COLO668 (cell line): ENCODE measurements around the gene ARHGEF1.
A peak's percentile ranks its signal among the peaks of the same experiment; 100 is the strongest.

Experiments
- DNase-seq: peaks from one replicate; lab custom pipeline; 2025; ENCODE audit not compliant: unreplicated experiment; lab: John Stamatoyannopoulos, UW

Gene ARHGEF1, protein sequence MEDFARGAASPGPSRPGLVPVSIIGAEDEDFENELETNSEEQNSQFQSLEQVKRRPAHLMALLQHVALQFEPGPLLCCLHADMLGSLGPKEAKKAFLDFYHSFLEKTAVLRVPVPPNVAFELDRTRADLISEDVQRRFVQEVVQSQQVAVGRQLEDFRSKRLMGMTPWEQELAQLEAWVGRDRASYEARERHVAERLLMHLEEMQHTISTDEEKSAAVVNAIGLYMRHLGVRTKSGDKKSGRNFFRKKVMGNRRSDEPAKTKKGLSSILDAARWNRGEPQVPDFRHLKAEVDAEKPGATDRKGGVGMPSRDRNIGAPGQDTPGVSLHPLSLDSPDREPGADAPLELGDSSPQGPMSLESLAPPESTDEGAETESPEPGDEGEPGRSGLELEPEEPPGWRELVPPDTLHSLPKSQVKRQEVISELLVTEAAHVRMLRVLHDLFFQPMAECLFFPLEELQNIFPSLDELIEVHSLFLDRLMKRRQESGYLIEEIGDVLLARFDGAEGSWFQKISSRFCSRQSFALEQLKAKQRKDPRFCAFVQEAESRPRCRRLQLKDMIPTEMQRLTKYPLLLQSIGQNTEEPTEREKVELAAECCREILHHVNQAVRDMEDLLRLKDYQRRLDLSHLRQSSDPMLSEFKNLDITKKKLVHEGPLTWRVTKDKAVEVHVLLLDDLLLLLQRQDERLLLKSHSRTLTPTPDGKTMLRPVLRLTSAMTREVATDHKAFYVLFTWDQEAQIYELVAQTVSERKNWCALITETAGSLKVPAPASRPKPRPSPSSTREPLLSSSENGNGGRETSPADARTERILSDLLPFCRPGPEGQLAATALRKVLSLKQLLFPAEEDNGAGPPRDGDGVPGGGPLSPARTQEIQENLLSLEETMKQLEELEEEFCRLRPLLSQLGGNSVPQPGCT

DNA sequence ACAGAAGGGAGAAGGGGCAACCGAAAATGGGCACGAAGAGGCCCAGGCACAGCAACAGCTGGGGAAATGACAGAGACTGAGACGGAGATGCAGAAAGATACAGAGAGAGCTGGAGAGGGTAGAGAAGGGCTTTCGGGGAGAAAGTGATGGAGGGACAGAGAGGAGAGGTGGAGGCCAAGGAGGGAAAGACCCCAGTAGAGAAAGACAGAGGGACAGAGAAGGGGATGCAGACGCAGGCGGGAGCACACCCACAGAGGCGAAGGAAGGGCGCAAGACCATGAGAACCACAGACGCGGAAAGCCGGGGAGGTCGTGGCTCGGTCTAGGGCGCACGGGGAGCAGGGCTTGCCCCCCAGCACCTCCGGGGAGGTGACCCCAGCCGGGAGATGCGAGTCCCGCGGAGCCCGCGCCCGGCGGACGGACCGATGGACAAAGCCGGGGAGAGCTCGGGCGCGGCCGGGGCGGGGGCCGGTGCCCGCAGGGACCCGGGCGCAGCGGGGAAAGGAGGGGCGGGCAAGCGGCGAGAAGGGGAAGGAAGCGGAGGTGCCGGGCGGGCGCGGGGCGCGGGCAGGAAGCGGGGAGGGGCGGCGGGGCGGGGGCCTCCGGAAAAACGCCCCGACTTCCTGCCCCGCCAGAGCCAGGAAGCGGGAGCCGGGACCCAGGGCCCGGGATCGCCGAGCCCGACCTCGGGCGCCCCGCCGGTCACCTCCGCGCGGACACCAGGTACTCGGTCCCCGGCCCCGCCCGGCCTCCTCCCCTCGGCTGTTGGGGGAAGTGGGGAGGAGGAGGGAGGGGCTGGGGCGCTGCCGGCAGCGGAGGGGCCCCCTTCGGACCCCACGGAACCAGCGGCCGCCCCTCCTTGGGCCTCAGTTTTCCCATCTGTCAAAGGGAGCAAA, at the start of gene ARHGEF1:
TSS of gene ARHGEF1 (plus strand) at position 617 of the 895 bp plus-strand sequence. CDS start 4,899 bp downstream, outside the sequence.
- peak; percentile 58 for DNase-seq

DNA sequence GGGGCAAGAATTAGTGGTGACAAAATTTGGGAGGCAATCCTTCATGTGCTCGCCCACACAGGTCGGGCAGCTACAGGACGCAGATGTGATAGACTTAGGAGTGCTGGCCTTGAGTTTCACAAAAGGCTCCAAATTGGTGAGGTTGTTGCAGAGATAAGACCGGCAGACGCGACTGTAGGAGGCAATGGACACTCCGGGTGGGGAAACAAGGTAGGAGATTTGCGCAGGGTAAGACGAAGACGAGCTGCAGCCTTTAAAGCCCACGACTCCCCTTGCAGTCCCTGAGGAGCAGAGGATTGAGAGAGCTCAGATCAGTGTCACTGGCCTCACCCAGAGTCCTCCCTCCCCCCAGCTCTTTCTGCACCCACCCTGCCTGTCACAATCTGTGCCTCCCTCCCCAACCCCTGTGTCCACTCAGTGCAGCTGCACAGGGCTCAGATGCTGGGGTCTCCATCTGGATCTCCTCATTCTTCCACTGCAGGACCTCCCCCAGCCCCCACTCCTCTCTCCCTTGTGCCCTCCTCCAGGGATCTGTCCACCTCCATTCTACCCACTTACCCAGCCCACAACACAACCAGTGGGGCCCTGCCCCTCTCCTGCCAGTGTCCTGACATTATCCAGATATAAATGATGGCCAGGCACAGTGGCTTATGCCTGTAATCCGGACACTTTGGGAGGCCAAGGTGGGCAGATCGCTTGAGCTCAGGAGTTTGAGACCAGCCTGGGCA, 44.8 kb upstream of the ARHGEF1 start:
- no peak for DNase-seq

DNA sequence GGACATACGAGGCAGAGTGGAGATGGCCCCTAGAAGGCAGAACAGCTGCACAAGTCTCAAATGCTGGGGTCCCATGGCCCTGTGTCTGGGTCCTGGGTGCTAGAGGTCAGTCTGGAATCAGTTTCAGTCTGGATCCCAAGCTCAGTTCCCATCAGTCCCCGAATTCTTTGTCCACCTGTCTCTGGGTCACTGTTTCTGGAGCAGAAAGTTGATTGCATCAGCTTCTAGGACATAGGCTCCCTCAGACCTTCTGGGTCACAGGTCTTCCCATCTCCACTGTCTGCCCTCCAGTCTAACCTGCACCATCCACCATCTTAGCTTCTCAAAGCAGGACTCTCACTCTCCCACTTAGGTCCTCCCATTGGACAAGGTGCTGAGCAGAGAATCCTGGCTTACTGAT, 43.8 kb upstream of the ARHGEF1 start:
- DNase-seq: no peak

DNA sequence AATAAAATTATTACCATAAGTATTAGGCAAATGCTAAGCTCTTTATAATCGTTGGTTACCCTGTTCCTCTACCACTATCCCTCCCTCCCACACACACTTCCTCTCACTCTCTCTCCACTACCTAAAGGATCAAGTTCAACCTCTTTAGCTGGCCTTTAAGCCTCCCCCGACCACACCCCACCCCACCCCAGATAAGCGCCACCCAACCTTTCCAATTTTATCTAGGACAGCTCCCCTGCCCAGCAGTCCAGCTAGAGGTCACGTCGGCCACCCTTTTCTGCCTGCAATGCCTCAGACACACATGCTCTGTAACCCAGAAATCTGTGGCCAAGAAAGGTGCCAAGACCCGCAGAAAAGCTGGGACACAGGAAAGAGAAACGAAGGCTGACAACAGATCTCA, 39.6 kb upstream of the ARHGEF1 start:
- DNase-seq: no peak

DNA sequence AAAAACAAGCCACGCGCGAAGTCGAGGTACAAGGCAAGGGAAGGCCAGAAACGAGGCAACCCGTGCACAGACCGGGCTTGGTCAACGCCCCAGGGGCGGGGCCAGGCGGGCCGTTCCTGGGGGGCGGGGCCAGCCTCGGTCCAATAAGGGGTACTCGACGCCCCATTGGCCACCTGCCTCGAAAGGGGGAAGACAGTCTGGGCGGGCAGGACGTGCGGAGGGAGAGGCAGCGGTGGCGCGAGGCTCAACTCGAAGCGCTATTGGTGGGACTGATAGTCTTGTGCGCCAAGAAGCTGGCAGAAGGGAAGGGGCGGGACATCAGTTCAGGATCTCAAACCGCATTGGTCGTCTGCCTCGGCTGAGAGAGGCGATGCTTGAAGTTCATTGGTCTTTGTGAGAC, 38.4 kb upstream of the ARHGEF1 start, which contains the start of gene LYPD4:
TSS of gene LYPD4 (minus strand) at position 83 of the 400 bp plus-strand sequence. CDS start 5,398 bp downstream, outside the sequence.
- no peak for DNase-seq

DNA sequence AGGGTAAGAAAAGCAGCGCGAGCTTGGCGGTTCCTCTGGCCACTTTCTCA, 38.2 kb upstream of the ARHGEF1 start, which contains the start of gene DMRTC2:
TSS of gene DMRTC2 (plus strand) at position 42 of the 50 bp plus-strand sequence. CDS start 2,387 bp downstream, outside the sequence.
- DNase-seq: no peak

DNA sequence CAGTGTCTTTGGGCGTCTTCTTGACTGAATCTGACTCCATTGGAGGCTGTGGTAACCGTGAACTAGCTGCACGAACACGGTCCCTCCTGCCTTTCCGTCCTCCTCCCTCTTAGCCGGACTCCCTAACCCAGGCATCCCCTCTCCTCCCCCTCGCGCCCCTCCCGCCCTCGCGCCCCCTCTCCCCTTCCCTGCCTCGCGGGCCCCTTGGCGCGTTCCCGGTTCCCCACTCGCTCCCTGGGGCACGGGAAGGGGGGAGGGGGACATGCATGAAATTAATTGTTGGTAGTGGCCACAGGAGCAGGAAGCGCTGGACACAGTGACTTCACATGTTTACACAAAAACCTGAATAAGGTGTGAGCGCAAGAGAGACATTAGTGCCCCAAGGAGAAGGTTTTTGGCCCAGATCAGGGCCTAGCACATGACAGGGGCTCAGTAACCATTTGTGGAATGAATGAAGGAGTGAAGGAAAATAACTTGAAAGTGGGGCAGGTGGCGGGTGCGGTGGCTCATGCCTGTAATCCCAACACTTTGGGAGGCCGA, 37.9 kb upstream of the ARHGEF1 start:
- no peak for DNase-seq

DNA sequence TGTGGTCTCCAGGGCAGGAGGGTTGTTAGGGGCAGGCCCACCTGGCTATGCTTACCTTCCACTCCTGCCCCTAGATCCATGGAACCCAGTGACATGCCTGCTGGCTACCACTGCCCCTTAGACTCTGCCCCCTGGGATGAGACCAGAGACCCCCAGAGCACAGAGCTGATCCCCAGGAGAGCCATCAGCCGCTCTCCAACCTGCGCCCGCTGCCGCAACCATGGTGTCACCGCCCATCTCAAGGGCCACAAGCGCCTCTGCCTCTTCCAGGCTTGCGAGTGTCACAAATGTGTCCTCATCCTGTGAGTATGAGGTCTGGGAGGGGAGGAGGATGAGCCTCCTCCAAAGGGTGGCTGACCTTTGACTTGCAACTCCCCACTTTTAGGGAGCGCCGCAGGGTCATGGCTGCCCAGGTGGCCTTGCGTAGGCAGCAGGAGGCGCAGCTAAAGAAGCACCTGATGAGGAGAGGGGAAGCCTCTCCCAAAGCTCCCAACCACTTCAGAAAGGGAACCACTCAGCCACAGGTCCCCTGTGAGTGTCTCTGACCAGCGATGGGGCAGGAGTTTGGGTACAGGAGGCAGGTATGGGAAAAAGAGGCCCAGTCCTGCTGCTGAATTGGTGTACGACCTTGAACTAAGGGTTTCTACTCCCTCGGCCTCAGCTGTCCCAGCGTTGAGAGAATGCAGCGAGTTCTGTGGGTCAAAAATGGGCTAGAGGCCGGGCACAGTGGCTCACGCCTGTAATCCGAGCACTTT, 35.5 kb upstream of the ARHGEF1 start:
- no peak for DNase-seq

DNA sequence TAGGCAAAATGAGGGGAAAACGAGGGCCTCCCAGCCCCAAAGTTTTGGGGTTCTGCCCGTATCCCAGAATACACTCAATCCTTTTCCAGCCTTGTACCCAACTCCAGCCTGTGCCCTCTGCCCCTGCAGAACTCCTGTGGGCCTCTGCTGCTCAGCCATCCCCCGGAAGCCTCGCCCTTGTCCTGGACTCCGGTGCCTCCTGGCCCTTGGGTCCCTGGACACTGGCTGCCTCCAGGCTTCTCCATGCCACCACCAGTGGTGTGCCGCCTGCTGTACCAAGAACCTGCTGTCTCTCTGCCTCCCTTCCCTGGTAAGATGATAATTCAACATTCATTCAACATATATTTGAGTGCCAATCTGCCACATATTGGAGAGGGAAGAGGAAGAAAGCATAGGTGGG, 34.3 kb upstream of the ARHGEF1 start:
- DNase-seq: no peak

DNA sequence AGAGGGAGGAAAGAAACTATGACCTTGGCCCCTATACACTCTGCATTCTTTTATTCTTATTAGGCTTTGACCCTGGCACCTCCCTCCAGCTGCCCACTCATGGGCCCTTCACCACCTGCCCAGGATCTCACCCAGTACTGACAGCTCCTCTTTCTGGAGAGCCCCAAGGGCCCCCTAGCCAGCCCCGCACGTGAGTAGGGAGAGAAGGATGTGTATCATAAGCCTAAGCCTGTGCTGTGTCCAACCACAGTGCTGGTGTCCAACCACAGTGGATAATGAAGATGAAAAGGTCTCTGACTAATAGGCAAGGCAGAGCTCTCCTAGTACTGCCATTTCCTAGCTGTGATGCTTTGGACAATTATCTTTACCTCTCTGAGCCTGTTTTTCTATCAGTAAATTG, 33.9 kb upstream of the ARHGEF1 start:
- DNase-seq: no peak

DNA sequence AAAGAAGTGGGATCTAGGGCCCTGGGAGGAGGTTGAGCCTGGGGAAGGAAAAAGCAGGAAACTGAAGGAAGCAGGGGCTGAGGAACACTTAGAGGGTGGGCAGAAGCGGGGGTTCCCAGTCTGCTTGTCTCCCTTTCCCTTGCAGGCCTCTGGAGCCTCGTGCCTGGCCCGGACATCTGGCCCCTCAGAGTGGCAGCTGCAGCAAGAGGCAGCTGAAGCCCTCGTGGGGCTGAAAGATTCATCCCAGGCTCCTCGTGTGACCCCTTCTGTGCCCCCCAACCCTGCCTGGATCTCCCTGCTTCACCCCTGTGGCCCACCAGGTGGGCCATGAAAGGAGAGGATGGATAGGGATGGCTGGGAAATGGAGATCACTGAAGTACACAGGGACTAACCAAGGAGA, 32.6 kb upstream of the ARHGEF1 start:
- DNase-seq: no peak

DNA sequence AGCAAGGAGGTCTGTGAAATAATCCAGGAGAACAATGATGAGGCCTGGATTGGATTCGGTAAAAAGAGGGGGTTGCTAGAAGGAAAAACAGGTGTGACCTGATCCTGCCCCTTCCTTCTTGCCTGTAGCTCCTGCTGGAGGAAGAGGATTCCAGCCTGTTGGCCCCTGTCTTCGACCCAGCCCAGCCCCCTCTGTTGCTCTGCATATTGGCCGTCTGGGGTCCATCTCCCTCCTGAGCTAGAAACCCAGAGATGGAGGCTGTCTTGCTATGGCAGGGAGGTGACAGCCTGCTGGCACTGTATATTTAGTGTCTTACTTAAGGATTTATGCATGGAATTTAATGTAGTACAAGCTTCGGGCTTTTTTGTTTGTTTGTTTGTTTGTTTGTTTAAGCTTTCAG, 31.5 kb upstream of the ARHGEF1 start:
- DNase-seq: no peak

DNA sequence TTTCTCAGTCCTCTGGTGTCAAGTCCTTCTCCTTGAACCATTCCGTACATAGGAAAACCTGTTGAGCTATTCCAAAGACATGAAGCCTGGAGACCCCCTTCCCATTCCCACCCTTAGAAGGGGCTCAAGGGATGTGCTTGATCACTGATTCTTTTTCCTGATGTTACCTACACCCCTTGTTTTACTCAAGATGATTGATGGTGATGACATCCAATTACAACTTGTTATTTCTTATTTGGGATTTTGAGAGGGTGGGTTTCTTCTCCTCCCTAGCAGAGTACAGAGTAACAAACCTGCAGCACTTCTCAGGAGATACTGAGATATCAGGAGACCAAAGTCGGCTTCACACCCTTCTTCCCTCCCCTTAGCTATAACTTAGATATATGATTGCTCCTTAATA, 29.6 kb upstream of the ARHGEF1 start:
- DNase-seq: no peak

DNA sequence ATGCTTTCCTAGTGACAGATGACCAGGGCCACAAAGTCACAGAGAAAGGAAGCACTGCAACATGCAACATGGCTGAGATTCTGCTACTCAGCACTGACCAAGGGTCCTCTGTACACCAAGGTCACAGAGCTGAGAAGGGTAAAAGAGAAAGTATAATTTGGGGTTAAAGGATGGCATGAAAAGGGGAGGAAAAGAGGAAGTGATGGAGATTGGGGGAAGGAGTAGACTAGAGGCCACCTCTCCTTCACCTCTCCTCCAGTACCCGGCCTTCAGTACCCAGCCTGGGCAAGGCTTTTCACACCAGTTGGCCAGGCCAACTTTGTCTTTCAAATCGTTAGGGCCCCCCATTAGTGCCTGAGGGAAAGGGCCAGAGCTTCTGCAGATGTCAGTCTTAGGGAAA, 29.2 kb upstream of the ARHGEF1 start:
- no peak for DNase-seq

DNA sequence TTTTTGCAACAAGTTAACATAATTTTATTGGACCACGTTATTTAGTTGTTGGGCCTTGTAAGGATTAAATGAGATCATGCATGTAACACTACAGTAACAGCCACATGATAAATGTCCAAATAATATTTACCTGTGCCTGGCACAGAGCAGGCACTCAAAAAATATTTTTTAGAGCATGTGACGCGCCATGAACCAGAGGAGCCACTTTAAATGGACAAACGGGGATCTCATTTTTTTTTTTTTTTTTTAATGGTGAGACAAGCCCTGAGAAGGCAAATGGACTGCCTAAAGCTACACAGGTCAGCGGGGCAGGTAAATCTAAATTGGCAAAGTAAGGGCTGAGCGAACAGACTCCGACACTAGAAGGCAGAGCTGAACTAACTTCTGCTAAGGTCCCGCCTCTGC, 23.8 kb upstream of the ARHGEF1 start:
- DNase-seq: no peak

DNA sequence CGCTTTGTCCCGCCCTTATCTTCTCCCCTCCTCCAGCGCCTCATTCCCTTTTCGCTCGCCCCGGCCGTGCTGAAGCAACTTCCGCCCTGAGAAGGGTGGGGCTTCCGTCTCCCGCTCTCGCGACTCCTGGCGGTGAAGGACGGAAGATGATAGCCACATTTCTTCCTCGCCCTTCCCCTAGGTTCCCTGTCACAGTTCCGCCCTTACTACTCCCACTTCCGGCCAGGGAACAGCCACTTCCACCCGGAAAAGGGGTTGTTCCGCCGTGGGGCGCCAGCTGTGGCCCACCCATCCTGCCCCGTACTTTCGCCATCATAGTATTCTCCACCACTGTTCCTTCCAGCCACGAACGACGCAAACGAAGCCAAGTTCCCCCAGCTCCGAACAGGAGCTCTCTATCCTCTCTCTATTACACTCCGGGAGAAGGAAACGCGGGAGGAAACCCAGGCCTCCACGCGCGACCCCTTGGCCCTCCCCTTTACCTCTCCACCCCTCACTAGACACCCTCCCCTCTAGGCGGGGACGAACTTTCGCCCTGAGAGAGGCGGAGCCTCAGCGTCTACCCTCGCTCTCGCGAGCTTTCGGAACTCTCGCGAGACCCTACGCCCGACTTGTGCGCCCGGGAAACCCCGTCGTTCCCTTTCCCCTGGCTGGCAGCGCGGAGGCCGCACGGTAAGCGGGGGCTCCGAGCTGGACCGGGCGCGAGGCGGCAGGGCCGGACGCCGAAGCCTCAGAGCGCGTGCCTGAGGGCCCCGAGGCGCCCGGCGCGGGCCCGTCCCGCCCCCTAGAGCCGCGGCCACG, 23.2 kb upstream of the ARHGEF1 start, which contains the start of gene RPS19:
TSS of gene RPS19 (plus strand) at position 638 of the 801 bp plus-strand sequence. CDS start 520 bp downstream, outside the sequence.
- peak; percentile 97 for DNase-seq

DNA sequence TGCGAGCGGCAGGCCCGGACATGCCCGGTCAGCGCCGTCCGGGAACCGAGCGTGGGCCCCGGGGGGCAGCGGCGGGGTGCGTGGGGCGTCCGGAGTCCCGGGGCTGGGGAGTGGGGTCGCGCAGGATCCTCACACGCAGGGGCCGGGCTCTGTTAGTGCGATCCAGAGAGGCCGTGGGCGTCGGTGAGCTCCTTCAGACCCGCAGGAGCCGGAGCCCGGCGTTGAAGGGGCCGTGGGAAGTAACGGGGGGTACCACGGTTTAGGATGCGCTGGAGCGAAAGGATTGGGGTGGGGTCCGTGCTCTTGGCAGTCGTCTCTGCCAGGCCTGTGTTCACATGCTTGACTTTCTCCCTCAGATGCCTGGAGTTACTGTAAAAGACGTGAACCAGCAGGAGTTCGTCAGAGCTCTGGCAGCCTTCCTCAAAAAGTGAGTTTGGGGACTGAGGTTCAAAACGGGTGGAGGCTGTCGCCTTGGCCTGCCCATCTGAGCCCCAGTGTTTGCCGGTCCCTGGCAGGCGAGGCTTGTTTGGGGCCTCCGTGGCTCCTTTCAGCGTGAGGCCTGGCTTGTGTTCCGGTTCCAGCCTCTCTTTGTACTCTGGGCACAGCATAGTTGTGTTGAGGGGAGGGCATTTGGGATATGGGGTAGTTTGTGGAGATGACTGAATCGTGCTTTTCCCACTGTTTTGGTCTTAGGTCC, 22.4 kb upstream of the ARHGEF1 start:
- peak; percentile 12 for DNase-seq

DNA sequence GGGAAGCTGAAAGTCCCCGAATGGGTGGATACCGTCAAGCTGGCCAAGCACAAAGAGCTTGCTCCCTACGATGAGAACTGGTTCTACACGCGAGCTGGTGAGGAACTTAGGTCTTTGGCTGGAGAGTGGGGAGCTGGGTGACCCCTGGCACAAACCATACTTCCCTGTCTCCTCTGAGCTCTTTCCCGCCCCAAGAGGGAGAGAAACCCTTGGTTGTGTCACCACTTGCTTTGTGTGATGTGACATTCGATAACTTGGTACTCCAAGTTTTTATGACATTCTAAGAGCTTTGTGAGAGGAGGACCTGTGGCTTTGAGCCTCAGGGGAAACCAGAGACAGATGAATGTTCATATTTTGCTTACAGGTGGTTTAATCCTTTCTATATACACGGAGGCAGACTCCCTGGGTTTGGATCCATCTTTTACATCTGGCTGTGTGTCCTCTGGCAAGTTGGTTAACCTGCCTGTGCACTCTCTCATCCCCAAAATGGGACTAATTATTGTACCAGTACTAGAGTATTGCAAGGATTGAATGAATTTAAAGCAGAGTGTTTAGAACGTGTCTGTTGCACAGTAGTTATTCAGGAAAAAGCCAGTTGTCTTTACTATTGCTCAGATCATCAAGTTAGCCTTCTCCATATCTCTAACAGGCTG, 21.7 kb upstream of the ARHGEF1 start:
- DNase-seq: no peak
